GM12875 (cell line): ENCODE data around the gene NUBPL.
"Not testable (repeated sequence)": the region's sequence is repeated elsewhere in the genome, so short reads cannot be mapped to it uniquely, and the experiment has no call there.

ENCODE experiments used
- H3K4me3 ChIP-seq: one replicate; pipeline ENCODE4 v1.5.1; 2011; ENCODE audit warnings: low read depth, low read length, control low read depth
- CTCF ChIP-seq: IDR thresholded peaks from 2 replicates; pipeline ENCODE4 v1.5.1; 2011; ENCODE audit warnings: low read depth, mild to moderate bottlenecking, control low read depth, inconsistent platforms, low read length, moderate library complexity, borderline replicate concordance; ENCODE audit not compliant: insufficient read depth

Gene NUBPL

GRCh38 chr14:31696378-31696777 is 135.2 kb downstream of the NUBPL start:
- no peak overlapping the region for H3K4me3 ChIP-seq
- TF ChIP-seq CTCF = no peak

DNA sequence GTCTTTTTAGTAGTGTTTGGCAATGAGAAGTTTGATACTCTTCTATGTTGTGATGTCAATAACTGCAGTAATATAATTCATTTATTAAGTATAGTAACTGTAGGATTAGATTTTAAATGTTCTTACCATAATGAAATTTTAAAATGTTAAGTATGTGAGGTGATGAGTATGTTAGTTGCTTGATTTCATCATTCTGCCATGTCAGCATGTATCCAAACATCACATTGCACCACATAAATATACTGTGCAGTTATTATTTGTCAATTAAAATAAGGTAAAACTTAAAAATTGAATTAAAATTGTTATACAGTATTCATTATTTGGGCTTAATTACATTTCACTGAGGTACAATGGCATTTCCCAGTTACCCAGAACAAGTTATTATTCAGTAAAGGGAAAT is 138.6 kb downstream of the NUBPL start:
- no peak overlapping the region for H3K4me3 ChIP-seq
- TF ChIP-seq CTCF = no peak

DNA sequence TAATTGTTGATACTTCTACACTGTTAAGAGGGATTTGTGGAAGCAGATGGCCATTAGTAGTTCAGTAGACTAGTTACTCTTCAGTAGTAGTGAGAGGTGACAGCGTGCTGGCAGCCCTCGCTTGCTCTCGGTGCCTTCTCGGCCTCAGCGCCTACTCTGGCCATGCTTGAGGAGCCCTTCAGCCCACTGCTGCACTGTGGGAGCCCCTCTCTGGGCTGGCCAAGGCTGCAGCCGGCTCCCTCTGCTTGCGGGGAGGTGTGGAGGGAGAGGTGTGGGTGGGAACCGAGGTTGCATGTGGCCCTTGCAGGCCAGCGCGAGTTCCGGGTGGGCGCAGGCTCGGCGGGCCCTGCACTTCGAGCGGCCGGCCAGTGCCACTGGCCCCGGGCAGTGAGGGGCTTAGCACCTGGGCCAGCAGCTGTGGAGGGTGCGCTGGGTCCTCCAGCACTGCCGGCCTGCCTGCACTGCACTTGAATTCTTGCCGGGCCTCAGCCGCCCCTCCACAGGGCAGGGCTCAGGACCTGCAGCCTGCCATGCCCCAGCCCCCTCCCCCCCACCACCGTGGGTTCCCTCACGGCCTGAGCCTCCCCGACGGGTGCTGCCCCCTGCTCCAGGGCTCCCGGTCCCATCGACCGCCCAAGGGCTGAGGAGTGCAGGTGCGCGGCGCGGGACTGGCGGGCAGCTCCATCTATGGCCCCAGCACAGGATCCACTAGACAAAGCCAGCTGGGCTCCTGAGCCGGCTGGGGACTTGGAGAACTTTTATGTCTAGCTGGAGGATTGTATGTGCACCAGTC is 139.3 kb downstream of the NUBPL start:
- H3K4me3 ChIP-seq = no peak overlapping the region
- no peak for TF ChIP-seq CTCF

GRCh38 chr14:31702130-31702529 is 140.9 kb downstream of the NUBPL start:
- H3K4me3 ChIP-seq = no peak overlapping the region
- TF ChIP-seq CTCF = no peak

DNA sequence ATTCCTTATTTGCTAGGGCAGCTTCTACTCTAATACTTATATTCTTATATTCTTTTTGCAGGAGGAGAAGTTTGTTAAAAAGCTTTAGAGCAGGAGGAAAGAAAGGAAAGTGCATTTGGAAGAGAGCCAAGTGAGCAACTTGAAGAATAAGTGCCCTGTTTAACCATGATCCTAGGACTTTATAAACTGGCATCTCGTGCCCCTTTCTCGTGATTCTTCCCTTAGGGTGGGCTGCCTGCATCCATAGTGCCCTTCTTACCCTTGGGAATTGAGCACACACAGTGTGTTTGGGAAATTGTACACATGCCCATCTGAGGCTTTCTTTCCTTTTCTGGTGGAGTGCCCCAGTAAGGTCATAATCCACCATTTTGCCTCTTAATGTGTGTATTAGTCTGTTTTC is 141.9 kb downstream of the NUBPL start:
- TF ChIP-seq CTCF = no peak
- no peak overlapping the region for H3K4me3 ChIP-seq

- no peak for TF ChIP-seq CTCF
Measured at GRCh38 chr14:31705731-31706130, 144.5 kb downstream of the NUBPL start.

GRCh38 chr14:31708661-31709060 is 147.5 kb downstream of the NUBPL start:
- H3K4me3 ChIP-seq = not testable (repeated sequence)

More at GRCh38 chr14:31705731-31706130, 144.5 kb downstream of the NUBPL start:
- H3K4me3 ChIP-seq = no peak overlapping the region
